ENCODE measurements around the gene TEKT4.
"Not testable (repeated sequence)": the region's sequence is repeated elsewhere in the genome, so short reads cannot be mapped to it uniquely, and the experiment has no call there.

TEKT4 gene, protein sequence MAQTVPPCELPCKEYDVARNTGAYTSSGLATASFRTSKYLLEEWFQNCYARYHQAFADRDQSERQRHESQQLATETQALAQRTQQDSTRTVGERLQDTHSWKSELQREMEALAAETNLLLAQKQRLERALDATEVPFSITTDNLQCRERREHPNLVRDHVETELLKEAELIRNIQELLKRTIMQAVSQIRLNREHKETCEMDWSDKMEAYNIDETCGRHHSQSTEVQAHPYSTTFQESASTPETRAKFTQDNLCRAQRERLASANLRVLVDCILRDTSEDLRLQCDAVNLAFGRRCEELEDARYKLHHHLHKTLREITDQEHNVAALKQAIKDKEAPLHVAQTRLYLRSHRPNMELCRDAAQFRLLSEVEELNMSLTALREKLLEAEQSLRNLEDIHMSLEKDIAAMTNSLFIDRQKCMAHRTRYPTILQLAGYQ

GRCh38 chr2:94871226-94872087 lies at the start of gene TEKT4:
Gene TEKT4 (plus strand): TSS chr2:94871430. CDS start chr2:94871580, 150 bp downstream.
- POLR2A ChIA-PET, result no interaction called here

GRCh38 chr2:94839224-94839623 lies 32.0 kb upstream of the TEKT4 start:
- POLR2A ChIA-PET; CTCF ChIA-PET; DNase-seq (ENCODE audit: low read depth, low spot score); H3K4me3 ChIP-seq (ENCODE audit: low read depth, low read length): not testable (repeated sequence)

More at GRCh38 chr2:94871226-94872087, at the start of gene TEKT4:
- DNase-seq (ENCODE audit: low read depth, low spot score), result no peak
- no peak within 1 kb of the TSS for H3K4me3 ChIP-seq (ENCODE audit: low read depth, low read length)
- no peak for TF ChIP-seq CTCF (IDR thresholded peaks at IDR 0.05; ENCODE audit: insufficient read depth, low read length, missing control alignments)
- CTCF ChIA-PET, result no interaction called here

DNA sequence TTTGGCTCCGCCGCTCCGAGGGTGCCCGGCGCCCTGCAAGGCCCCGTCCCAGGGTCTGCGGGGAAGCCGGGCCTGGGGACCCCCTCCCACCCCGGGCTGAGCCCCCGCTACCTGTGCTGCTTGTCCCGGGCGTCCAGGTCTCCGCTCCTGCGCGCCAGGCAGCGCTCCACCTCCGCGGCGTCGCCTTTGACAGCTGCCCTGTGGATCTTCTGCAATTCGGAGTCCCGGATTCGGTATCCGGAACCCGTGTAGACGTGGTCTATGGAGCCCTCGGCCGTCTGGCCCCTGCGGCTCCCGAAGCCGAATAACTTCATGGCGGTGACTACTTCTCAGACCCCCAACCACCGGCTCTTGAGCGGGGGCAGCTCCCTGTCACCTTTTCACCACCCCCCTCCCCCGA lies 14.4 kb upstream of the TEKT4 start:
- CTCF ChIA-PET, result not testable (repeated sequence)

DNA sequence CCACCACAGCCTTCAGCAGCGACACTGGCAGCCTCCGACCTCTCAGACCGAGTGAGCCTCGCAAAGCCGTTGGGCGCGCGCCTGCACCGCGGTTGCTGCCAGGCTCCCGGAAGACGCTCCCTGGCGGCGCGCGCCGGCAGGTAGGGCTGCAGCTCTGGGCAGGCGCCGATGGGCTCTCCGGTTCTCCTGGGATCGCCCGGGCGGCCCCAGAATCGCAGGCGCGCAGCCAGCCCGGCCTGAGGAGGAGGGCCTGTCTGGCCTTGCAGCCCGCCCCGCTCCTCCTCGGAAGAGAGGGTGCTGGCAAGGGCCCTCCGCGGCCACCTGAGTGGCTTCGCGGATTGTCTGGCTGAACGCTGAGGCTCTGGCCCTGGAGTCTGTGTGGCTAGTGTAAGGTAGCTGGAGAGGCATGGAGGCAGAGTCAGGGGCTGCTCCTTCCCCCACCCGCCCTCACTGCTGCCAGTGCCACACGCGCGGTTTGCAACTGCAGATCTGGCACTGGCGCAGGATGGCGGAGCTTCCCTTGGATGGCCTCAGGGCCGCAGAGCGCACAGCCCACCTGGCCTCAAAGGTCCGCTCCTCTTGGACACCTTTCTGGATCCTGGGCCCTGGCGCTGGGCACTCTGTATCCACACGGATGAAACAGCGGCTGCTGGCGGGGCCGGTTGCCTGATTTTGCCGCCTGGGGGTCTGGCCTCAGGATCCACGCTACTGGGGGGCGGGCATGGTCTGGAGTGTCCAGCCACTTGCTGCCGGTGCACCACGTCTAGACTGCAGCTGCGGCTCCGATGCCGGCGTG lies 13.7 kb upstream of the TEKT4 start:
- POLR2A ChIA-PET; H3K4me3 ChIP-seq (ENCODE audit: low read depth, low read length); CTCF ChIA-PET; DNase-seq (ENCODE audit: low read depth, low spot score): not testable (repeated sequence)

More for the DNA sequence above, 14.4 kb upstream of the TEKT4 start:
- H3K4me3 ChIP-seq (ENCODE audit: low read depth, low read length); POLR2A ChIA-PET; DNase-seq (ENCODE audit: low read depth, low spot score): not testable (repeated sequence)

DNA sequence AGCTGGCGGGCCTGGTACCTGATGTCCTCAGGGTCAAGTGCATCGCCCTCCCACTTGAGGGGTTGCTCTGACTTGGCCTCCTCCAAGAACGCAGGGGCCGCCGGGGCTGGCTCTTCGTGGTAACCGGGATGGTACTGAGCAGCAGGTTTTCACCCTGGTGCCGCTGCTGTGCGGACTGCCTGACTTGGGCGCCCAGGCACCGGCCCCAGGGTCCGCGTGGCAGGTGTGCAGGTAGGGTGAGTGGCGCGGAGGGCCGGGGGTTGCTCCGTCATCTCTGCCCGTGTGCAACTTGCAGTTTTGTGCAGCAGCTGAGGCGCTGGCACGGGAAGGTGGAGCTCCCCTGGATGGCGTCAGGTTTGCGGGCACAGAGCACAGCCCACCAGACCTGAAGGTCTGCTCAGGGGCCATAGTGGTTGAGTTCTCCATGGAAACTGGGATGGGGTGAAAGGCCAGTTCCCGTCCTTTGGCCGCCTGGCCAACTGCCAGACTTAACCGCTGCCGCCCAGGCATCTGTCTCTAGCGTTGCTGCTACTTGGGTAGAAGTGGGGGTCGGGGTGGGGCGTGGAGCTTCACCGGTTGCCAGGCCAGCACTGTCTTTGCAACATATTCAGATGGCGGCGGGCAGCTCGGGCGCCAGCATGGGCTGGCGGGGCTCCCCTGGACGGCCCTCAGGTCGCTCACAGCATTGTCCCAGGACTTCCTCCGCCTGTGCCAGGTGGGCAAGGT lies 12.9 kb upstream of the TEKT4 start:
- H3K4me3 ChIP-seq (ENCODE audit: low read depth, low read length); CTCF ChIA-PET; POLR2A ChIA-PET; DNase-seq (ENCODE audit: low read depth, low spot score): not testable (repeated sequence)

GRCh38 chr2:94861308-94862152 lies 9.7 kb upstream of the TEKT4 start:
- ChIA-PET POLR2A (no interaction called here), CTCF (no interaction called here)
- no peak for DNase-seq (ENCODE audit: low read depth, low spot score)
- no peak for TF ChIP-seq CTCF (IDR thresholded peaks at IDR 0.05; ENCODE audit: insufficient read depth, low read length, missing control alignments)
- H3K4me3 ChIP-seq (ENCODE audit: low read depth, low read length), result no peak overlapping the region

- H3K4me3 ChIP-seq (ENCODE audit: low read depth, low read length); DNase-seq (ENCODE audit: low read depth, low spot score); POLR2A ChIA-PET; CTCF ChIA-PET: not testable (repeated sequence)
Measured at GRCh38 chr2:94862903-94863302, 8.3 kb upstream of the TEKT4 start.

DNA sequence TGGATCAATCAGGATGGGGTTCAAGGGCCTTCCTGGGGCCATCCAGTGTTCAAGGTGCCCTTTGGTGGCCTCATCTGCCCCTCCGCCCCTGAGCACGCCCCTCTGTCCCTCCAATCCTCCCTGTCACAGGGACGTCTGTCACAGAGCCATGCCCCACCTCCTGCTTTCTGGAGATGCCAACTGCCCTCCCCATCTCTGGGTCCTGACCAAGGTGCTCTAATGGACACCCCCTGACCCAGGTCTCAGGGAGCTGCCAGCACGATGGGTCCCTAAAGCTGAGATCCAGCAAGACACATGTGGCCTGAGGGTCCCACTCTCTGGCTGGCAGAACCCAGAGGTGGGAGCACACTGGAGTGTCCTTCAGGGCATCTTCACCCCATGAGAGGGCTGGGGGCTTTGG lies 2.1 kb upstream of the TEKT4 start:
- no peak for DNase-seq (ENCODE audit: low read depth, low spot score)
- ChIA-PET CTCF (no interaction called here), POLR2A (no interaction called here)
- no peak overlapping the region for H3K4me3 ChIP-seq (ENCODE audit: low read depth, low read length)
- TF ChIP-seq CTCF (IDR thresholded peaks at IDR 0.05; ENCODE audit: insufficient read depth, low read length, missing control alignments), result no peak

Data from AG04449 (cell line).